Activated CD8-positive, alpha-beta memory T cell treated with anti-CD3 and anti-CD28 coated beads, Interleukin-2, amount 50 U/mL, for 48 hours (primary cell): ENCODE results near the gene ZNF594.
A peak's percentile ranks its signal among the peaks of the same experiment; 100 is the strongest.
"Not testable (repeated sequence)": the region's sequence is repeated elsewhere in the genome, so short reads cannot be mapped to it uniquely, and the experiment has no call there.

Experiments
- DNase-seq: peaks from one replicate; pipeline ENCODE4 v3.0.0-alpha.2; 2020

Gene ZNF594

DNA sequence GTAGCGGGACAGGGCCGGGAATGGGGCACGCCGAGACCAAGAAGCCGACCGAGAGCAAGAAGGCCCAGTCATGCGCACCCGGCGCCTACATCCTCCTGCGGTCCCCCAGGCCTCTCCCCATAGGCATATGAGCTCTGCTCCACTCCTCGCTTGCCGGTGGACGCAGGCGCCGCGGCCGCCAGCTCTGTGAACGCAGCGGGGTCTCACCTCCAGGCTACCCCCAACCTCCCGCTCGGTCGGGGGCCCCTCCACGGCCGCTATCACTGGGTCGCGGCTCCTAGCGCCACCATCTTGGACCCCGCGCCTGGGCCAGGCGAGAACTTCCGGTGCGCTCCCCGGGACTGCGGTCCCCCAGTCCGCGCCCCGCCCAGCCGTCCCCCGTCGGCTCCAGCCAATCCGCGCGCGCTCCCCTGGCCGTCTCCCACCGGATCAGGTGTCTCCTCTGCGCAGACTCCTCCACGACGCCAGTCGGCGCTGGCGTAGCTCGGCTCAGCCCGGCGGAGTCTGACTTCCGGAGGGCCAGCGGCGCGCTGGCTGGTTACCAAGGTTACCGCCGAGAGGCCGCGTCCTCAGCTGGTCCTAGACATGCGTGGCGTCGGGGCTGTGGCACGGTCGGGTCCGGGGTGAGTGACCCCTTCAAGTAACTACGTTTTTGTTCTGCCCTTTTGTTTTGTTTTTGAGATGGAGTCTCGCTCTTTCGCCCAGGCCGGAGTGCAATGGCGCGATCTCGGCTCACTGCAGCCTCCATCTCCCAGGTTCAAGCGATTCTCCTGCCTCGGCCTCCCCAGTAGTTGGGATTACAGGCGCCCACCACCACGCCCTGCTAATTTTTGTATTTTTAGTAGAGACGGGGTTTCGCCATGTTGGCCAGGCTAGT, at the start of gene ZNF594:
ZNF594 (minus strand) TSS at position 328 of the 877 bp plus-strand sequence. CDS start 7,612 bp downstream, outside the sequence.
- DNase-seq = peak; percentile 99

DNA sequence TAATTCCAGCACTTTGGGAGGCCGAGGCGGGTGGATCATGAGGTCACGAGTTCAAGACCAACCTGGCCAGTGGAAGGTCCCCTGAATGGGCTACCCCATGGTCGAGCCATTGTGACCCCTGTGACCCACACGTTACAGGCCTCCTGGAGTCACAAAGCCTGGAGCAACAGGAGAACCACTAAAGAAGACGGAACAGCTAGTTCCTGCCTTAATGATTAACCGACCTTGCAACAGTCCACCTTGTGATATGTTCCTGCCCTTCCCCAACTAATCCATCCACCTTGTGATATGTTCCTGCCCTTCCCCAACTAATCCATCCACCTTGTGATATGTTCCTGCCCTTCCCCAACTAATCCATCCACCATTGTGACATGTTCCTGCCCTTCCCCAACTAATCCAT, 48.1 kb upstream of the ZNF594 start:
- DNase-seq = not testable (repeated sequence)

DNA sequence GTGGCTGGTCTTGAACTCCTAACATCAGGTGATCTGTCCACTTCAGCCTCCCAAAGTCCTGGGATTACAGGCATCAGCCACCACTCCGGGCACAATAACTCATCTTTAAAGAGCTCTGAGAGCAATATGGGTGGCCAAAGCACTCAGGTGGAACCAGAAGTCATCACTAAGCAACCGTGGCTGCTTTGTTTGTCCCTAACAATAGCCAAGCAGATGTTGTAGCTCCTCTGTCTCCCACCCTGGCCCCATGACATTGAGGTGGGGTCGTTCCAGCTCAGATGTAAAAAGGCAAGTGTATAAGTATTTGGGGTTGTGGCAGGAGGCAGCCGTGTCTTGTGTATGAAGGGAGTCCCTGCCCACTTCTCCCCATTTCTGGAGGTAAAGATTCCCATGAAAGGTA, 46.7 kb upstream of the ZNF594 start:
- DNase-seq = no peak

DNA sequence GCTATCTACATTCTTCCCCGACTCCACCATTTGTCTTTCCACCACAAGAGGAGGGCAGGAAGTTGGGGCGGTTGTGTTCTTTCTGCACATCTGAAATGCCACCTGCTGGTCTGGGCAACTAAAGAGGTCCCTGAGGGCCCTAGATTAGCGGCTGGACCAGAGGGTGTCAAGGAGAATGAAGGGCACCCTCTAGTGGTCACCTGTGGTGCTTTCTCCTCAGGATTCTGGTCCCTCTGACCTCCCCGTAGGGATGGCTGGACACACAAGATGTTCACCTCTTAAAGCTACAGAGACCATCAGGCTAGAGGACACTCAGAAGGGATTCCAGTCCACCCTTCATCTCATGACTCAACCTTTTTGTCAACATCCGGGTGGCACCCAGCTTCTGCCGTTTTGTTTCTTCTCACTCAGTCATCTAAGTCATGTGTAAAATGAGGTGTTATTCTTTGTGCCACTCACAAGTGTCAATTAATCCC, 45.9 kb upstream of the ZNF594 start:
- peak; percentile 72 for DNase-seq

DNA sequence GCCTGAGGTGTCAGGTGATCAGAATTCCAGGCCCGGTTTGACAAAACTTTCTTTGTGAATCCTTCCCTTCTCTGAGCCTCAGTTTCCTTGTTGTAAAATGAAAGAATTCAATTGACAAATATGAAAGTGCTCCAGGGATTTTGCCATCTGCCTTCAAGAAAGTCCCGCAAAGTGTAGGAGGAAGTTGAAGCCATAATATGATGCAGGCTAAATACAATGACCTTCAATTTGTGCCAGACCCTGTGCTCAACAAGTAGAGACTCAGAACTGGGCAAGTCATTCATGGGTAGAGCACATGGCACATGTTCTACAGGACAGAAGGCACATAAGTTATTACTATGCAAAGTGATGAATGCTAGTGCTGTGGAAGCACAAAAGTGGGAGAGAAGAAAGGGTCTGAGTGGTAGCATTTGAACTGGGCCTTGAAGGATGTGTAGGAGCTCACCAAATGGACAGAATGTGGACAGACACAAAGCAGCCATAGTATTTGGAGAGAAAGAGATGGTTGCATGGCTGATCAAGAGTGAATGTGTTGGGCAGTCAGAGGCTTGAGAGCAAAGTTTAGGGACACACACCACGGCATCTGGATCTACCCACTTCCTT, 45.4 kb upstream of the ZNF594 start:
- DNase-seq = no peak

DNA sequence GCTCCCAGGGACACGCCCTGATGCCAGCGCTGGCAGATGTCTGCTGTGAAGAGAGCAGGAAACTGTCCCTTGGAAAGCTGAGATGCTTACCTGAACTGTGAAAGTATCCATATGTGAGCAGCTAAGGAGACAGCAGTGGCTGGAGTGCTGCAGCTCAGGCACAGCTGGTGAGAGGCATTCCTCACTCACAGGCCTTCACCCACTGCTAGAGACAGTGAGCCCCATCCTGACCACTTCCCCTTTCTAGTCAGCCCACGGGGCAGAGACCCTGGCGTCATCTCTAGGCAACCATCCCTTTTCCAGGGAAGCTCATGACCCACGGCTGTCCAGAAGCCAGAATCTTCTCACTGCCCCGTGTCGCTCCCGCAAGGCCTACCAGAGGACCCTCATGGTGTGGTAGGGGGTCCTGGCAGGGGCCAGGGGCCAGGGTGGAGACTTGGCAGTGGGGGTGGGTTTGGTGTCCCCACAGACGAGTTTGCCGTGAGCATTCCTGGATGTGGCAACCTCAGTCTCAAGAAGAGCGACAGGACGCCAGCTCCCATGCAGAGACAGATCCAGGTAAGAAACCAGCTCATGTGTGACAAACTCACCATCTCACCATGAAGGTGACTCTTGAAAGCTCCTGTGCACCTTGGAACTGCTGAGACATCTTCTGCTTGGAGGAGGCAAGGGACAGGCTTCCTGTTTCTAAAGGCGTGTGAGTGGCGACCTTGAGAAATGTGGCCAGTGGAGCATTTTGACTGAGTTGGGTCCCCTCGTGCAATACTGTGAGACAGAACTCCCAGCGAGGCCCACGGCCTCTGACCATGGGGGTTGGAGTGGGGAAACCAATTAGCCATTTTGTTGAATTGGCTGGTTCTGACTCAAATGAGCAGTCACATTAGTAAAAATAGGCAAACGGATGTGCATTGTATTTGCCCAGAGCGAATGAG, 43.2 kb upstream of the ZNF594 start, which contains the start of gene SCIMP:
SCIMP (minus strand) TSS at position 216 of the 932 bp plus-strand sequence; CDS start at position 111, 105 bp downstream.
- DNase-seq = no peak

DNA sequence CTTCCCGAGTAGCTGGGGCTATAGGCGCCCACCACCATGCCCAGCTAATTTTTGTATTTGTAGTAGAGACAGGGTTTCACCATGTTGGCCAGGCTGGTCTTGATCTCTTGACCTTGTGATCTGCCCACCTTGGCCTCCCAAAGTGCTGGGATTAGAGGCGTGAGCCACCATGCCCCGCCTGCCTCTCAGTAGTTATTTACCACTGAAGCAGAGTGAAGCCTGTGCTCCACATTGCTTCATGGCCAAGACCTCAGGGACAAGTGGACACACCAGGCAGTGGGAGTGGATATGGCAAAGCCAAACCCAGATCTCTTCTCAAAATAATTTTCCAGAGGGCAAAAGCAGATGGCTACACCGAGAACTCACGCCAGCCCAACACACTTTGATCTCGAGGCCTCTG, 41.8 kb upstream of the ZNF594 start:
- DNase-seq = not testable (repeated sequence)

DNA sequence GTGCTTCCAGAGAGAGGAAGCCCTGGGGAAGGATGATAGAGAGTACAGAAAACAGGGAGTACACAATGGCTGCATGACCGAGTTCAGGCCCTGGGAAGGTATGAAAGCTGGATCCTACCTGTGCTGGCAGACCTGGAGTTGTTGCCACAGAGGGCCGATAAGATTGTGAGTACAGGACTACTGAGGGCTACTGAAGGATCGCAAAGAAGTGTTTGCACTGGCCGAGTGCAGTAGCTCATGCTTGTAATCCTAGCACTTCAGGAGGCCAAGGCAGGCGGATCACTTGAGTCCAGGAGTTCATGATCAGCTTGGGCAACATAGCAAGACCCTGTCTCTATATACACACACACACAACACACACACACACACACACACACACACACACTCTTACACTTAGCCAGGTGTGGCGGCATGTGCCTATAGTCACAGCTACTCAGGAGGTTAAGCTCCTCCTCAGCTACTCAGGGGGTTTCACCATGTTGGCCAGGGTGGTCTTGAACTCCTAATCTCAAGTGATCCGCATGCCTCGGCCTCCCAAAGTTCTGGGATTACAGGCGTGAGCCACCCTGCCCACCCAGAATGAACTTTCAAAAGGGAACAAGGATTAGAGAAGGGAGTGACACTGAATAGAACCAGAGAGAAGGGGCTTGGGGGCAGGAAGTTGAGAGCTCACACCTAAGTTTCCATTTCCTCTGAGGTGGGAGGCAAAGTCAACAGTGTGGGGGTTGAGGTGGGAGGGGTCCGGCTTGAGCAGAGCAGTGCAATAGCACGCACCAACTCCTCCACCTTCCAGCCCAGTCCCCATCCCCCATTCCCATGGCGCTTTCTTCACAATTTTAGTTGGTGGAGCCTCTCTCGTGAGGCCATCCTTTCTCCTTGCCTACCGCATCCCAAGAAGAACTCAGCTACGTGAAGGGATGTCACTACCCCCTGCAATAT, 35.5 kb upstream of the ZNF594 start:
- DNase-seq = no peak

DNA sequence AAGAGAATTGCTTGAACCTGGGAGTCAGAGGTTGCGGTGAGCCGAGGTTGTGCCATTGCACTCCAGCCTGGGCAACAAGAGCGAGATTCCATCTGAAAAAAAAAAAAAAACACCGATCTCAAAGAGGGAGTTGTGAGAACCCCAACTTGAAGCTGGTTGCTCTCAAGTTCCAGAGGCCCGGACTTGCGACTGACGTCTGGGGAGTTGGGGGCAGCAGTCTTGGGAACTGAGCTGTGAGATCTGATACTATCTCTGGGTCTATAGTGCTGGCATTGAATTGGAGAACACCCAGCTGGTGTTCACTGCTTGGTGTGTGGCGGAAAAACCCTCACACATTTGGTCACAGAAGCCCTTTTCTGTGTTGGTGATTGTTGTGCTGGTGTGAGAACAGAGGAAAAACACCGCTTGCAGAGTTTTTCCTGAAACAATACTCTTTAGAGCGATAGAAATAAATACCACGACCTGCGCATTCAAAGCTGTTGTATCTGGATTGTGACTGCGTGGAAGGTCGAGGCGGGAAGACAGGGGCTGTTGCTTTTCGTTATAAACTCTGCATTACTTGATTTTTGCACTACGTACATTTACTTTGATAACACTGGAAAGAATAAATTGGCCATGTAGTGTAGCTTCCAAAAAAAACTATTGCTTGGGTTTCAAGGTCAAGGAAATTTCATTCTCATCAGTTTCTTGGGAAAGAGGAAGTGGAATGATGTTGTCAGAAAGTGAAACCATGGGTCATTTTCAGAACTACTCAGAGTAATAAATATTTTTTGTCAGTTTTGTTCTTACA, 34.2 kb upstream of the ZNF594 start:
- DNase-seq = no peak

DNA sequence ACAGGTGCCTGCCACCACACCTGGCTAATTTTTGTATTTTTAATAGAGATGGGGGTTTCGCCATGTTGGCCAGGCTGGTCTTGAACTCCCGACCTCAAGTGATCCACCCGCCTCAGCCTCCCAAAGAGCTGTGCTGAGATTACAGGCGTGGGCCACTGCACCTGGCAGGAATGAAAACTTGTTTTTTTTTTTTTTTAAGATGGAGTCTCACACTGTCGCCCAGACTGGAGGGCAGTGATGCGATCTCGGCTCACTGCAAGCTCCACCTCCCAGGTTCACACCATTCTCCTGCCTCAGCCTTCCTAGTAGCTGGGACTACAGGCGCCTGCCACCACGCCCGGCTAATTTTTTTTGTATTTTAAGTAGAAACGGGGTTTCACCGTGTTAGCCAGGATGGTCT, 30.2 kb upstream of the ZNF594 start:
- not testable (repeated sequence) for DNase-seq

DNA sequence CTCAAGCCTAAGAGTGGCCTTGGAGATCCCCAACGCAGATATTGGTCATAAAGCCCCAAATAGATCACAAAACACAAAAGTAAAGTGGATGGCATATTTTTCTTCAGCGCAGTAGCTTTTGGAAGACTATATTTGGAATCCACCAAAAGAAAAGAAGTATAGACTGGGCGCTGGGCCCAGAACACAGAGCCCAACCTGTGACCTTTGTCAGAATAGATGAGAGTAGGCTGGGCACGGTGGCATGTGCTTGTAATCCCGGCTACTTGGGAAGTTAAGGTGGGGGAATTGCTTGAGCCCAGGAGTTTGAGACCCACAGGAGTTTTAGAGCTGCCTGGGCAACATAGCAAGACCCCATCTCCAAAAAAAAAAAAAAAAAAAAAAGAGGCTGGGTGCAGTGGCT, 28.4 kb upstream of the ZNF594 start:
- DNase-seq = no peak

DNA sequence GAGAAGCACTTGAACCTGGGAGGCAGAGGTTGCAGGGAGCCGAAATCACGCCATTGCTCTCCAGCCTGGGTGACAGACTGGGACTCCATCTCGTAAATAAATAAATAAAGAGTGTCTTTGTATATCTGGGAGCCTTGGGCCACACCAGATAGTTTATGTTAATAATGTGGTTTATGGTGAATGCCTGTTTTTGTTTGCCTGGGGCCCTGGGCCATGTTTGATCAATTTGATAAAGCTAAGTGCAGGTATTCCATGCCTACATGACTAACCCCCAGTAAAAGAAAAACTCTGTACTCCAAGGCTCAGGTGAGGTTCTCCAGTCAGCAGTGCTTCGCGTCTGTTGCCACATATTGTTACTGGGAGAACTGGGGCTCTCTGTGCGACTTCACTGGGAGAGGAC, 27.9 kb upstream of the ZNF594 start:
- no peak for DNase-seq

DNA sequence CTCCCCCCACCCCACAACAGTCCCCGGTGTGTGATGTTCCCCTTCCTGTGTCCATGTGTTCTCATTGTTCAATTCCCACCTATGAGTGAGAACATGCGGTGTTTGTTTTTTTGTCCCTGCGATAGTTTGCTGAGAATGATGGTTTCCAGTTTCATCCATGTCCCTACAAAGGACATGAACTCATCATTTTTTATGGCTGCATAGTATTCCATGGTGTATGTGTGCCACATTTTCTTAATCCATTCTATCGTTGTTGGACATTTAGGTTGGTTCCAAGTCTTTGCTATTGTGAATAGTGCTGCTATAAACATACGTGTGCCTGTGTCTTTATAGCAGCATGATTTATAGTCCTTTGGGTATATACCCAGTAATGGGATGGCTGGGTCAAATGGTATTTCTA, 25.9 kb upstream of the ZNF594 start:
- DNase-seq = not testable (repeated sequence)

DNA sequence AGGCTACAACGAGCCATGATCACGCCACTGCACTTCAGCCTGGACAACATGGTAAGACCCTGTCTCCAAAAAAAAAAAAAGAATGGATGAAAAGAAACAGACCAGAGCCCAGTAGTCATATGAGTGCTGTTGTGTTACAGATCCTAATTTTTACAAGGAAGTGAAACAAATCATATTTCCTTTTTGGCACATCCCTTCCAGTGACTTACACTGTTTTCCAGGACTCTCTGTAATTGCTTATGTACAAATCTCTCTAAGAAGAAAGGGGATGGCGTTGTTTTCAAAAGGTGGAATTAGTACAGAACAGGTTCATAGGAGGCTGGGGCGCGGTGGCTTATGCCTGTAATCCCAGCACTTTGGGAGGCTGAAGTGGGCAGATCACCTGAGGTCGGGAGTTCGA, 19.8 kb upstream of the ZNF594 start:
- no peak for DNase-seq

DNA sequence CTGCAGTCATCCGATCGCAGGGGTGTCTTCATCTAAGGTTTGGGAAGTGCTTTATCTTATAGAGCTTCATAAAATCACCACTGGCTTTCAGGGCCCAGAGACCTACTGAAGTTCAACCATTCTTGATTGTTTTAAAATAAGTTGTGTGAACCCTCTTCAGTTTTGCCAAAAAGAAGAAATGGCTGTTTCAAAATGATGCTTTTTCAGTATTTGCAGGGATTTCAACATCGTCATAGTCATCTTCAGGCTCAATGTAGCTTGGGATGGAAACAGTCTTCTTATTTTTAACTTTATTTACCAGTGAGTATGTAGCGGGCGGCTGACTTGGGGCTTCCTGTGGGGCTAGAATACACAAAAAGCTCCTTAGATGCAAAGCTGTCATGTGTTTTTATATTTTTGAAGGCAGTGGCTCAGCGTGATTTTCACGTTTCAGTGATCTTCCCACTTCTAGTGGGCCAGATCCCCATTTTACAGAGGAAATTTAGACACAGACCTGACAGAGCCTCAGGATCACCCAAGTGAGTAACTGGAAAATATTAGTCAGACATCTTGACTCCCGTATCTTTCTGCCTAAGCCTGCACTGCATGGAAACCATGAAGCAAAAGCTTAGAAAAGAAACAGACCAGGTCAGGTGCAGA, 19.1 kb upstream of the ZNF594 start:
- DNase-seq = no peak

DNA sequence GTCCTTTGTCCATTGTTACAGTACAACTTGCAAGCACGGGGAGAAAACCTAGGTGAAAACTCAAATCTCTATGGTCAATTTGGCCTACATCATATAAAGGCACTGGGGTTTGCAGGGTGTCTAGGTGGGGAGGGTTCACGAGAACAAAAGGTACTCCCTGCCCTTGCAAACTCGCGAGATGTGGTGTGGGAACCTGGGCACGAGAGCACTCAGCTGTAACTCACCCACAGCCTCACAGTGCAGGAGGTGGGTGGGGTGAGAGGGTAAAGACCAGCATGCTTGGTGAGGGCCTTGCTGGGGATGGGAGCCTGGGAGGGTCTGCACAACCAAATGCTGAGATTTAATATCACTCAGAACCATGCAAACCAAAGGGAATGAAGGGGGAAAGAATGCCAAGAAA, 18.4 kb upstream of the ZNF594 start:
- DNase-seq = no peak

DNA sequence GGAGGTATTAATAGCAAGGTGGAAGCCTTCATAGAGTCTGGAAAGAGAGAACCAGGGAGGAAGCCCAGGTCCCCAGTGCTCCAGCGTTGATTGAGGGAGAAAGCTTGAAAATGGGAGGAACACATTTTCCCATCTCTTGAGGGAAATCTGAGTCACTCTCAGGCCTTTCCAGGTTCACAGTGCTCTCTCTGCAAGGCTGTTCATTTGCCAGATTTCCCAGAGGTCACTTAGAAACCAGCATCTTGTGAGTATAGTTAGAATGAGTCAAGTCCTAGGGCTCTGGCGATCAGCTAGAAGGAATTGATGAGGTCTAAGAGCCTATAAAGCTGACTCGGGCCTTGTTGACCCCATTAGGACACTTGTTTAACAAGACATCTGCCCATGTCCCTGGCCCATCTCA, 17.7 kb upstream of the ZNF594 start:
- no peak for DNase-seq

DNA sequence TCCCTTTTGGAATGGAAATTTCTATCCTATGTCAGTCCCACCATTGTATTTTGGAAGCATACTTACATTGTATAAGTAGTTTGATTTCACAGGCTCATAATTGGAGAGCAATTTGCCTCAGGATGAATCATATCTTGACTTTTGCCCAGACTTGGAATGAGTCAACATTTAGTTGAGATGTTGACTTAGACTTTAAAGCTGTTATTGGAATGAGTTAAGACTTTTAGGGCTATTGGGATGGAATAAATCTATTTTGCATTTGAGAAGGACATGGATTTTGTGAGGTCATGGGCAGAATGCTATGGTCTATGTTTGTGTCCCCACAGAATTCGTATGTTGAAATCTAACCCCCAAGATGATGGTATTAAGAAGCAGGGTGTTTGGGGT, 12.2 kb upstream of the ZNF594 start:
- no peak for DNase-seq

DNA sequence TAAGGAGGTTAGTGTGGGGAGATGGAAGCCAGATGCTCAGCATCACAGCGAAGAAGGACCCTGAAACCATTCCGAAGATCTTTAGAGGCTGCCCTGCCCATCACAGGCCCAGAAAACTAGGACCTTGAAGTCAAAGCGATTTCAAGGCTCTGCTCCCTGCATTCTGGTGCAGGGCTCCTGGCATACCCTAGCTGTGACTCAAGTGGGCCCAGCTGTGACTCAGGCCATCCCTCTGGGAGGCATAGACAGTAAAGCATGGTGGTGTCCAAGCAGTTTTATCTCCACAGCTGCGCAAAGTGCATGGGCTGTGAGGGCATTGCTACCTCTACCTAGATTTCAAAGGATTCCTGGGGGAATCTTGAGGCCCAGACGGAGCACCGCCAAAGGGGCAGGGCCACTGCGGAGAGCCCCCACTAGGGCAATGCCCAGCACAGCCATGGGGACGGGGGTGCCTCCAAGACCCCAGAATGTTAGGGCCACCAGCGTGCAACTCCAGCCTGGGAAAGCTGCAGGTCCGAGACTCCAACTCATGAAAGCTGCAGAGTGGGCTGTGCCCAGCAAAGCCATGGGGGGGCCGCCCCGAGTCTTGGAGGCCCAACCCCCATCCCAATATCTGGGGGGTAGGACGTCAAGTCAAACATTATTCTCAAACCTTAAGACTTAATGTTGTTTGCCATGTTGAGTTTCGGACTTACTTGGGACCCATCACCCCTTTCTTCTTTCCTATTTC, 11.7 kb upstream of the ZNF594 start:
- no peak for DNase-seq

DNA sequence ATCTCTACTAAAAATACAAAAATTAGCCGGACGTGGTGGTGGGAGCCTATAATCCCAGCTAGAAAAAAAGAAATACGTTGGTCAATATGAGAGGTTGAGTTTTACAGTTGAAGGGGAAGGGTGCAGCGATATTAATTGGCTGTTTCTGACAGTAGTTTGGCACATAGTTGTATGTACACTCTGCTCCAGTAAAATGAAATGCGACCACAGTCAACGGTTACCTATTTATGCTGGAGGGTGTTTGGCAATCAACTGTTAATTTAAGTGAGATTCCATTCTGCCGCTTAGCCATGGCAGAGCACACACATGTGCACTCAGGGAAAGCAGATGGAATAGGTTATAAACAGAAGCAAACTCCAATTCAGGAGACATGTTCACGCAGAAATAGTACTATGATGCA, 9.3 kb upstream of the ZNF594 start:
- DNase-seq = no peak
